HUES48 (cell line): ENCODE data around the gene C1orf159.
"Not testable (repeated sequence)": the region's sequence is repeated elsewhere in the genome, so short reads cannot be mapped to it uniquely, and the experiment has no call there.

Source experiments
- H3K27ac ChIP-seq: one replicate; pipeline ENCODE4 v1.7.0; 2013; ENCODE audit warnings: low read depth, low read length, inconsistent platforms
- H3K27me3 ChIP-seq: 2 replicates; pipeline ENCODE4 v1.6.1; 2013; ENCODE audit warnings: mild to moderate bottlenecking, low read length; ENCODE audit not compliant: control insufficient read depth, insufficient read depth
- H3K36me3 ChIP-seq: 2 replicates; pipeline ENCODE4 v1.6.1; 2013; ENCODE audit warnings: low read length; ENCODE audit not compliant: control insufficient read depth, insufficient read depth
- H3K4me1 ChIP-seq: 2 replicates; pipeline ENCODE4 v1.6.1; 2013; ENCODE audit warnings: mild to moderate bottlenecking, low read length; ENCODE audit not compliant: control insufficient read depth, insufficient read depth
- H3K4me3 ChIP-seq: 2 replicates; pipeline ENCODE4 v1.5.1; 2013; ENCODE audit warnings: mild to moderate bottlenecking, low read depth, low read length
- H3K9ac ChIP-seq: 2 replicates; pipeline ENCODE4 v1.6.1; 2013; ENCODE audit warnings: mild to moderate bottlenecking, low read depth, low read length, moderate library complexity
- H3K9me3 ChIP-seq: 2 replicates; pipeline ENCODE4 v1.6.1; 2013; ENCODE audit warnings: low read length; ENCODE audit not compliant: control insufficient read depth, insufficient read depth

C1orf159 gene

DNA sequence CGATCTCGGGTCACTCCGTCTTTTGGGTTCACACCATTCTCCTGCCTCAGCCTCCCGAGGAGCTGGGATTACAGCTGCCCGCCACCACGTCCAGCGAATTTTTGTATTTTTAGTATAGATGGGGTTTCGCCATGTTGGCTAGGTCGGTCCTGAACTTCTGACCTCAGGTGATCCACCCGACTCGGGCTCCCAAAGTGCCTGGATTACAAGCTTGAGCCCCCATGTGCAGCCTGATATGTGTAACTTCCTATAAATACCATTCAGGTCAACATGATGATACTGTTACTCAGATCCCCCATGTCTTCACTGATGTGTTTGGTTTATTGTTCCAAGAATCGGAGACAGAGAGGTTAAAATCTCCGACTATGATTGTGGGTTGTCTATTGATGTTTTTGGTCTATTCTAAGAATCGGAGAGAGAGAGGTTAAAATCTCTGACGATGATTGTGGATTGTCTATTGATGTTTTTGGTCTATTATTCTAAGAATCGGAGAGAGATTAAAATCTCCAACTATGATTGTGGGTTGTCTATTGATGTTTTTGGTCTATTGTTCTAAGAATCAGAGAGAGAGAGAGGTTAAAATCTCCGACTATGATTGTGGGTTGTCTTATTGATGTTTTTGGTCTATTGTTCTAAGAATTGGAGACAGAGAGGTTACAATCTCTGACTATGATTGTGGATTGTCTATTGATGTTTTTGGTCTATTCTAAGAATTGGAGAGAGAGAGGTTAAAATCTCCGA is 17.0 kb downstream of the C1orf159 start:
- H3K27me3 ChIP-seq = no peaks in the 10 kb centered on the region
- peaks cover 8% of the 10 kb centered on the region; the same call in 1 of the 2 replicates for H3K9me3 ChIP-seq
- H3K36me3 ChIP-seq = no peaks in the 10 kb centered on the region
- H3K4me3 ChIP-seq = no peak overlapping the region
- H3K4me1 ChIP-seq = no peaks in the 10 kb centered on the region
- no peak overlapping the region for H3K9ac ChIP-seq
- no peak overlapping the region for H3K27ac ChIP-seq

DNA sequence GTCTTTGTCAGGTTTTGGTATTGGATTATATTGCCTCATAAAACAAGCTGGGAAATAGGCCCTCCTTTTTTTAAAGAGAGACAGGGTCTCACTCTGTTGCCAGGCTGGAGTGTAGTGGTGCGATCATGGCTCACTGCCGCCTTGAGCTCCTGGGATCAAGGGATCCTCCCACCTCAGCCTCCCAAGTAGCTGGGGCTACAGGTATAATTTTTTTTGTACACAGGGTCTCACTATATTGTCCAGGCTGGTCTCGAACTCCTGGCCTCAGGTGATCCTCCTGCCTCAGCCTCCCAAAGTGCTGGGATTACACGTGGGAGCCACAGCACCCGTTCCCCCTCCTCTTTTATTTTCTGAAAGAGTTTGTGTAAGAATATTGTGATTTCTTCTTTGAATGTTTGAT is 19.8 kb downstream of the C1orf159 start:
- H3K9me3 ChIP-seq, H3K9ac ChIP-seq, H3K36me3 ChIP-seq, H3K4me1 ChIP-seq, H3K4me3 ChIP-seq, H3K27me3 ChIP-seq, H3K27ac ChIP-seq: not testable (repeated sequence)

DNA sequence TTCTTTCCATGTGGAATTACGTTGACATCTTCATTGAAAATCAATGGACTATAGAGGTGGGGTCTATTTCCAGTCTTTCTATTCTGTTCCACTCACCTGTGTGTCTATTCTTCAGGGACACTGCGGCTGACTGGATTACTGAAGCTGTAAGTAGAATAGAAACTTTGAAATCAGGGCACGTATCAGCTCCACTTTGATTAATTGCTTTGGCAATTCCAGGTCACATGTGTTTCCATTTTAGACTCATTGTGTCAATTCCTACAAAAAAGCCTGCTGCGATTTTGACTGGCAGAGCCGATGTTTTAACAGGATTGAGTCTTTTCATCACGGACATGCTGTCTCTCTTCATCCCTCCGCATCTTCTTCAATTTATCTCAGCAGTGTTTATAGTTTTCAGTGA is 20.9 kb downstream of the C1orf159 start:
- Histone ChIP-seq H3K4me1 (no peaks in the 10 kb centered on the region), H3K9me3 (peaks cover 6% of the 10 kb centered on the region; the same call in 1 of the 2 replicates)

DNA sequence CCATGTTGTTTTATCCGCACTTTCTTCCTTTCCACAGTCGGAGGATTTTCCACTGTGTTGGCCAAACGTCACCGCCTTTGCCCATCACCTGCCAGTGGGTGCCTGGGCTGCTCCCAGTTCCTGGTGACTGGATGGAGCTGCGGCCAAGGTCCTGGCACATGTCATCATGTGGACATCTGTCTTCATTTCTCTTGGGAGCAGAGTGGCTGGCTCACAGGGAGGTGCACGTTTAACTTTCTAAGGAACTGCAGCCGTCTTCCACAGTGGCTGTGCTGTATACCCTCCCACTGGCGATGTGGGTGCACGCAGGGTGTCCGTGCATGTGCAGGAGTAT is 22.3 kb downstream of the C1orf159 start:
- Histone ChIP-seq H3K4me3 (no peak overlapping the region), H3K36me3 (no peaks in the 10 kb centered on the region), H3K9me3 (peaks cover 6% of the 10 kb centered on the region; the same call in 1 of the 2 replicates), H3K27me3 (no peaks in the 10 kb centered on the region), H3K9ac (no peak overlapping the region), H3K4me1 (no peaks in the 10 kb centered on the region), H3K27ac (no peak overlapping the region)

More for the DNA sequence above, 20.9 kb downstream of the C1orf159 start:
- Histone ChIP-seq H3K27ac (no peak overlapping the region), H3K4me3 (no peak overlapping the region), H3K9ac (no peak overlapping the region), H3K27me3 (no peaks in the 10 kb centered on the region), H3K36me3 (no peaks in the 10 kb centered on the region)

DNA sequence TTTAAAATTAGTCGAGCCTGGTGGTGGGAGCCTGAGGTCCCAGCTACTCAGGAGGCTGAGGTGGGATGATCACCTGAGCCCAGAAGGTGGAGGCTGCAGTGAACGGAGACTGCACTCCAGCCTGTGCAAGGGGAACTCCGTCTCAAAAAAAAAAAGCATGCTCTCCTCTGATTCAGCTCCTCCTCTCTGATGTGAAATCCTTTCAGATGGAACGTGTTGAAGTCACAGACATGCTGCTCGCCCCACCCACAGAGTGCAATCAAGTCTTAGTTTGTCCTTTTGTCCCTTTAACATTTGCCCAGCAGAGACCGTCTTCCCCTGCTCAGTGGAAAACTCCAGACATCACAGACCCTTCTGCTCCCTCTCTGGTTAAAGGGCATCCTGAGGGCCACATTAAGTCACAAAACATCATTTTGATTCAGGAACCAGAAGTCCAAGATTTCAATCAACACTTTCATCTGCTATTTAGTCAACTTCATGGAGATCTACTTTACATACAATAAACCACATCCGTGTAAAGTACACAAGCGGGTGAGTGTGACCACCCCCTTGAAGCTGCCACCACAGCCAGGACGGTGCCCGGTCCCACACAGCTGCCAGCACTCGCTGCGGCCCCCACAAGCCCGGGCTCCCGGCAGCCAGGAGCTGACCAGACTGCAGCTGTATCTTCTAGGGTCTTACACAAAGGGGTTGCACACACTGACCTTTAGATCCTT is 22.8 kb downstream of the C1orf159 start:
- Histone ChIP-seq H3K4me1 (no peaks in the 10 kb centered on the region), H3K4me3 (no peak overlapping the region), H3K36me3 (no peaks in the 10 kb centered on the region), H3K27ac (no peak overlapping the region), H3K9ac (no peak overlapping the region), H3K27me3 (no peaks in the 10 kb centered on the region), H3K9me3 (peaks cover 6% of the 10 kb centered on the region; the same call in 1 of the 2 replicates)

DNA sequence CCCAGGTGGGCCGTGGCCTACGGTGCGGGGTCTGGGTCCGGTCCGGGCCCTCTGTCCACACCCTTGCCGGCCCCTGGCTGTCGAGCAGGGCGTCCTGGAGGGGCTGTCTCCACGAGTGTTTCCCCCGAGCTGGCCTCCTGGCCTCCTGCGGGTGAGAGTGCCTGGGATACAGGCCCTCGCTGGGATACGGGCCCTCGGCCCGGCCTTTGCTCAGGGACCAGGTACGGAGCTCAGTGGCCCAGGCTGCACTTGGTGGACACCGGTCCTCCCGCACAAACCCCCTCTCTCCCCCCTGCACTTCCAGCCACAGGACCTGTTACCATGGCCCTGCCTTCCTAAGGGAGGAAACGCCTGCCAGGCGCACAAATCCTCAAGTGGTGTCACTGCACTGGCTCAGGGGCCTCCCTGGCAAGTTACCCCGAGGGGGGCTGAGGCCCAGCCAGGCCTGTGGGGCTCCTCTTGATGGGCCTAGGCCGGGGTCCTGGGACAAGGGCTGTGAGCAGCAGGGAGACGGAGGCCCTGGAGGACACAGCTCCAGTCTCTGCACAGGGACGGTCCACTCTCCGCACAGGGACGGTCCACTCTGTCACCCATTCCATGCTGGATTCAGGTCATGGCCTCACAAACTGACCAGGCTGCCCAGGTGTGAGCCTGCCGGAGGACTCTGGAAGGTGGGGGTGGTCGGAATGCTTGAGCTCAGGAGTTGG is 23.6 kb downstream of the C1orf159 start:
- Histone ChIP-seq H3K27me3 (no peaks in the 10 kb centered on the region), H3K9ac (no peak overlapping the region), H3K4me1 (no peaks in the 10 kb centered on the region), H3K4me3 (no peak overlapping the region), H3K27ac (no peak overlapping the region), H3K36me3 (no peaks in the 10 kb centered on the region), H3K9me3 (peaks cover 6% of the 10 kb centered on the region; the same call in 1 of the 2 replicates)

DNA sequence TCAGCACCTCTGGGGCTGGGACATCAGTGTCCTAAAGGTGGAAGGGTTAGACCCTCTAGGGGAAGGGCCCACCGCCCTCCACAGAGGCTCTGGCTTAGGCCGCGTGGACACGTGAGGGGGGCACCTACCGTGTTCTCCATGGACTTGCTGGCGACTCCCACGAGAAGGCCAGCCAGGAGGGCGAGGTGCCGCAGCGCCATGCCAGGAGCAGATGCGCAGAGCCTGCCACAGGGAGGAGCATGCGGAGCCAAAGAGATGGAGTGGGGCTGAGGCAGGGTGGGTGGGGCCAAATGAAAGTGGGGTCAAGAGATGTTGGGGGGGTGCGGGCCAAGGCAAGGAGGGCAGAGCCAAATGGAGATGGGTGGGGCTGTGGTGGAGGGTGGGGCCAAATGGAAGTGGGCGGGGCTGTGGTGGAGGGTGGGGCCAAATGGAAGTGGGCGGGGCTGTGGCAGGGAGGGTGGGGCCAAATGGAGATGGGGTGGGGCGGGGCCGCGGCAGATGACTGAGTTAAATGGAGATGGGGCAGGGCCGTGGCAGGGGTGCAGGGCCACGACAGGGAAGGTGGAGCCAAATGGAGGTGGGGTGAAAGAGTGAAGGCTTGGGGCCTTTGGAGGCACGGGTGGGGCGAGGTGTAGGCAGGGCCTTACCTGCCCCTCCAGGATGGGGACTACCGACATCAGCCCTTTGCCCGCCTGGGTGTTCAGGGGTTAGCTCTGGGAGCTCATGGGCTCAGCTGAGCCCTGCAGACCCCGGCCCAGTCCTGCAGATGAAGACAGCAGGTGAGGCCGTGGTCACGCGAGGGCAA is 24.3 kb downstream of the C1orf159 start:
- Histone ChIP-seq H3K27ac (no peak overlapping the region), H3K9me3 (peaks cover 3% of the 10 kb centered on the region; the same call in 1 of the 2 replicates), H3K36me3 (no peaks in the 10 kb centered on the region), H3K9ac (no peak overlapping the region), H3K4me3 (no peak overlapping the region), H3K27me3 (no peaks in the 10 kb centered on the region), H3K4me1 (no peaks in the 10 kb centered on the region)

DNA sequence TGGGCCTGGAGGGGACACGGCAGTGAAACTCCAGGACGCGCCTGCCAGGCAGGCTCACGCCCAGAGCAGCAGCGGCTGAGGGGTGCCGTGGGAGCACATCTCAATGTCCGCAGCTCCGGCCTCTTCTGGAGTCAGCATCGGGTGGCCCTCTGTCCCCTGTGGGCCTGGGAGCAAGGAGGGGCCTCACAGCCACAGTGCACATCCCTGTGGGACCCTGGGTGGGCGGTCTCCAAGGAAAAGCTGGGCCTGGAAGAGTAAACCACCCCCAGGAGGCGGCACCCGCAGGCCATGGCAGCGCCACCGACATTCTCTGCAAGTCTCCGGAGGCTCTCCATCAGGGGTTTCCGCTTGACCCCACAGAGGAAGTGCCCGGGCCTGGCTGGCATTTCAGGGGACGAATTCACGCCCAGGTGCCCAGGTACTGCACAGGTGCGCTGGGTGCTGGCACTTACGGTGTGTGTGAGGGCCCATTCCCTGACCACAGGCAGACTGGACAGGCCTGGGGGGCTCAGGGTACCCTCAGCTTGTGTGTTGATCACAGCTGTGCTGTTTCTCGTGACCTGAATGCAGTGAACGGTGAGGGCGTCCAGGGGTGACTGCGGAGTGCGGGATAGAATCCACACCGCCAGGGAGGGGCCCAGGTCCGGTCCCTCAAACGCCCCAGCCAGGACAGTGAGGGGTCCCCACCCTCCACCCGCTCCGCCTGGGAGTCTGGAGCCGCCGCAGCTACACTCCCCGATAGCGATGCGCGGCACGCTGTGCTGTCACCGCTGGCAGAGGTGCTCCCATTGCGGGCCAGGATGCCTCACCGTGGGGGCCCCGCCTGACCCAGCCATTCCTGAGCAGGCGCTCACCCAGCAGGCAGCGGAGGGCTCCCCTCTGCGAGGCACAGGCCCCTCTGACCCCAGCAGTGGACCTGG is 25.2 kb downstream of the C1orf159 start:
- Histone ChIP-seq H3K36me3 (no peaks in the 10 kb centered on the region), H3K27me3 (no peaks in the 10 kb centered on the region), H3K4me3 (no peak overlapping the region), H3K27ac (no peak overlapping the region), H3K4me1 (no peaks in the 10 kb centered on the region), H3K9ac (no peak overlapping the region), H3K9me3 (peaks cover 3% of the 10 kb centered on the region; the same call in 1 of the 2 replicates)

DNA sequence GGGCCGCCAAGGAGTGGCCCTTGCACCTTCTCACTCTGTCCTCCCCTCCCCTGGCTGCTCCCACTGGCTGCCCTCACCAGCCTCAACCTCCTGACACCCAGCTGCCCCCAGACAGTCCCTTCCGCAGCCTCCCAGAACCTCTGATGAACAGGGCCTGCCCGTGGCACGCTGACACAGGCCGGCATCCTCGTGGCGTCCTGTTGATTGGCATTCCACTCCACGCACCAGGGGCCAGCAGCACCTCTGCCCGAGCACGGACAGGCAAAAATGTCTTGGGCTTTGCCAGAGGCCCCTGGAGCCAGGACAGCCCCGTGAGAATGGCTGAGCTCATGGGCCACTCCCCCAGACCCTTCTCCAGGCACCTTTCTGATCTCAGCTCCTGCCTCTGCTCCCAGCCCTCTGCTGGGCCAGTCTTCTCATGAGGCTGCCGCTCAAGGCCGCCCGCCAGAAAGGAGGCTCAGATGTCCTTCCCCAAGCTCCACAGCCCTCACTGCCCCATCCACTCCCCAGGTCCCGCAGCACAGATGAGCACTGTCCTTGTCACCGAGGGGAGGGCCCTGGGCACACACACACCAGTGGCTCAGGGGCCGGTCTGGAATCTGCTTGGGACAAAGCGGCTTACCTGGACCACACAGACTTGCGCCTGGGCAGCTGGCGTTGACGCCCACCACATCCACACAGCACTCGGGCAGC is 26.0 kb downstream of the C1orf159 start:
- Histone ChIP-seq H3K9me3 (peaks cover under 1% of the 10 kb centered on the region; the same call in 1 of the 2 replicates), H3K36me3 (no peaks in the 10 kb centered on the region), H3K4me3 (no peak overlapping the region), H3K4me1 (no peaks in the 10 kb centered on the region), H3K27ac (no peak overlapping the region), H3K27me3 (no peaks in the 10 kb centered on the region), H3K9ac (no peak overlapping the region)
